Uterus (tissue), 4 donors: ENCODE measurements around the gene CASK. TPM values are rescaled to one million over a fixed set of nuclear protein-coding genes. Genes with fewer than 3 reads are reported as not detected.

ENCODE experiments used
- DNase-seq, 2 donors: peaks; one replicate each; pipeline ENCODE4 v3.0.0-alpha.2; 2019 to 2020
- H3K27ac ChIP-seq, 2 donors: fragments of 200-600 bp; sonication (generic); 1 replicate in 1 of 2; 2 replicates in 1 of 2; pipeline ENCODE4 v1.5.1; 2016 to 2018
- H3K27me3 ChIP-seq, 2 donors: fragments of 200-600 bp; sonication (generic); one replicate each; pipeline ENCODE4 v1.5.1; 2018 to 2019; ENCODE audit warnings: control low read depth in 1 of 2
- H3K36me3 ChIP-seq, 2 donors: fragments of 200-600 bp; sonication (generic); one replicate each; pipeline ENCODE4 v1.5.1; 2019; ENCODE audit warnings: control low read depth in 1 of 2
- H3K4me1 ChIP-seq, 2 donors: fragments of 200-600 bp; sonication (generic); one replicate each; pipeline ENCODE4 v1.5.1; 2018 to 2019; ENCODE audit warnings: control low read depth in 1 of 2
- H3K4me3 ChIP-seq, 2 donors: fragments of 200-600 bp; sonication (generic); 1 replicate in 1 of 2; 2 replicates in 1 of 2; pipeline ENCODE4 v1.5.1; 2018 to 2019; ENCODE audit warnings: mild to moderate bottlenecking in 1 of 2
- H3K9me3 ChIP-seq, 2 donors: fragments of 200-600 bp; sonication (generic); one replicate each; pipeline ENCODE4 v1.5.1; 2019; ENCODE audit warnings: control low read depth in 1 of 2
- CTCF ChIP-seq, 4 experiments: fragments of 200-600 bp in 2 of 4; fragments of 450-650 bp in 2 of 4; sonication (generic) in 2 of 4; IDR thresholded peaks; one replicate each; pipeline ENCODE4 v1.5.1; 2016 to 2019; ENCODE audit warnings: antibody characterized with exemption in 4 of 4, mild to moderate bottlenecking in 2 of 4, moderate library complexity in 1 of 4
- POLR2A ChIP-seq, 2 donors: fragments of 450-650 bp; IDR thresholded peaks; one replicate each; pipeline ENCODE4 v1.6.1; 2016; ENCODE audit warnings: antibody characterized with exemption in 2 of 2, mild to moderate bottlenecking in 1 of 2, moderate library complexity in 1 of 2
- intact Hi-C: fragments of 100-400 bp; cut with DNase I; formaldehyde crosslinking; loops from one replicate; pipeline ENCODE4 v1.15.1; 2023; ENCODE audit warnings: low total_unique reads
- total RNA-seq, 4 donors: library from RNA; depleted of rRNA in 3 of 4; stranded (reverse); fragments of >200 nt in 3 of 4; gene quantifications; one replicate each; pipeline versions ENCODE4 v1.1.0 to v1.2.4, GENCODE V29; 2014 to 2023
- donor health status: DM: yes; HTN: yes; CAD: no.

CASK gene
- 10 to 100 TPM in 3 of 4 donors, 1 to 10 TPM in 1; 7.9 to 76.0 (median 40.7) TPM for total RNA-seq

GRCh38 chrX:41923211-41923977, at the start of gene CASK:
CASK (minus strand) TSS chrX:41923554; CDS start chrX:41922988, 566 bp downstream.
- Histone ChIP-seq H3K9me3 (no peaks in the 10 kb centered on the region), H3K4me1 (no peaks in the 10 kb centered on the region), H3K36me3 (no peaks in the 10 kb centered on the region), H3K27ac (peak within 1 kb of the TSS; percentile 77 to 89), H3K4me3 (peak within 1 kb of the TSS; percentile 46 to 54), H3K27me3 (no peaks in the 10 kb centered on the region)
- intact Hi-C loops: no loop called here
- TF ChIP-seq CTCF (IDR thresholded peaks at IDR 0.05) (peak in 1 of 4 experiments; percentile 21), POLR2A (IDR thresholded peaks at IDR 0.05) (peak; percentile 84 to 88)
- DNase-seq: peak; percentile 91 to 93

GRCh38 chrX:41971346-41971745, 48.0 kb upstream of the CASK start:
- Histone ChIP-seq H3K36me3 (no peaks in the 10 kb centered on the region), H3K27me3 (no peaks in the 10 kb centered on the region), H3K9me3 (no peaks in the 10 kb centered on the region), H3K27ac (no peak overlapping the region), H3K4me3 (no peak overlapping the region), H3K4me1 (no peaks in the 10 kb centered on the region)
- no peak for DNase-seq
- intact Hi-C loops: no loop called here
- TF ChIP-seq CTCF (IDR thresholded peaks at IDR 0.05) (no peak), POLR2A (IDR thresholded peaks at IDR 0.05) (no peak)

- intact Hi-C loops: no loop called here
- TF ChIP-seq POLR2A (IDR thresholded peaks at IDR 0.05) (no peak), CTCF (IDR thresholded peaks at IDR 0.05) (no peak)
- no peaks in the 10 kb centered on the region for H3K27me3 ChIP-seq
- no peaks in the 10 kb centered on the region for H3K9me3 ChIP-seq
- H3K36me3 ChIP-seq: no peaks in the 10 kb centered on the region
- no peak overlapping the region for H3K27ac ChIP-seq
- no peak overlapping the region for H3K4me3 ChIP-seq
- no peak for DNase-seq
- H3K4me1 ChIP-seq: no peaks in the 10 kb centered on the region
These were observed 47.1 kb upstream of the CASK start for GRCh38 chrX:41970419-41970818.

- intact Hi-C loops: no loop called here
- no peak for TF ChIP-seq CTCF (IDR thresholded peaks at IDR 0.05)
- TF ChIP-seq POLR2A (IDR thresholded peaks at IDR 0.05): no peak
These were observed 40.0 kb upstream of the CASK start for GRCh38 chrX:41963348-41963747.

GRCh38 chrX:41960142-41960541, 36.8 kb upstream of the CASK start:
- intact Hi-C loops: no loop called here
- H3K4me3 ChIP-seq: no peak overlapping the region

More at GRCh38 chrX:41963348-41963747, 40.0 kb upstream of the CASK start:
- no peaks in the 10 kb centered on the region for H3K4me1 ChIP-seq
- no peak overlapping the region for H3K4me3 ChIP-seq
- no peaks in the 10 kb centered on the region for H3K9me3 ChIP-seq
- no peaks in the 10 kb centered on the region for H3K36me3 ChIP-seq
- no peak overlapping the region for H3K27ac ChIP-seq
- DNase-seq: no peak
- no peaks in the 10 kb centered on the region for H3K27me3 ChIP-seq

More at GRCh38 chrX:41960142-41960541, 36.8 kb upstream of the CASK start:
- Histone ChIP-seq H3K4me1 (no peaks in the 10 kb centered on the region), H3K9me3 (no peaks in the 10 kb centered on the region), H3K27me3 (no peaks in the 10 kb centered on the region), H3K27ac (no peak overlapping the region), H3K36me3 (no peaks in the 10 kb centered on the region)
- no peak for DNase-seq
- TF ChIP-seq POLR2A (IDR thresholded peaks at IDR 0.05) (no peak), CTCF (IDR thresholded peaks at IDR 0.05) (no peak)
